Measurements from ENCODE around the gene PCDHB12.

PCDHB12 gene

GRCh38 chr5:141260458-141261237, 52.1 kb downstream of the PCDHB12 start:
- DNase-seq (ENCODE audit: low read depth in 1 of 2, low spot score in 1 of 2) = no peak

- no peak for DNase-seq (ENCODE audit: low read depth in 1 of 2, low spot score in 1 of 2)
These were observed 52.7 kb downstream of the PCDHB12 start for GRCh38 chr5:141261238-141261546.

Measured in stimulated activated CD4-positive, alpha-beta T cell treated with anti-CD3 and anti-CD28 coated beads, Interleukin-15, amount 100 ng/mL, for 1 hour (primary cell).